ENCODE data around the gene RHOBTB3. TPM values are rescaled to one million over a fixed set of nuclear protein-coding genes. Genes with fewer than 3 reads are reported as not detected.

Gene RHOBTB3
- total and polyA plus RNA-seq, 2 donors from 2014 or later, result 22.5 to 54.5 TPM

DNA sequence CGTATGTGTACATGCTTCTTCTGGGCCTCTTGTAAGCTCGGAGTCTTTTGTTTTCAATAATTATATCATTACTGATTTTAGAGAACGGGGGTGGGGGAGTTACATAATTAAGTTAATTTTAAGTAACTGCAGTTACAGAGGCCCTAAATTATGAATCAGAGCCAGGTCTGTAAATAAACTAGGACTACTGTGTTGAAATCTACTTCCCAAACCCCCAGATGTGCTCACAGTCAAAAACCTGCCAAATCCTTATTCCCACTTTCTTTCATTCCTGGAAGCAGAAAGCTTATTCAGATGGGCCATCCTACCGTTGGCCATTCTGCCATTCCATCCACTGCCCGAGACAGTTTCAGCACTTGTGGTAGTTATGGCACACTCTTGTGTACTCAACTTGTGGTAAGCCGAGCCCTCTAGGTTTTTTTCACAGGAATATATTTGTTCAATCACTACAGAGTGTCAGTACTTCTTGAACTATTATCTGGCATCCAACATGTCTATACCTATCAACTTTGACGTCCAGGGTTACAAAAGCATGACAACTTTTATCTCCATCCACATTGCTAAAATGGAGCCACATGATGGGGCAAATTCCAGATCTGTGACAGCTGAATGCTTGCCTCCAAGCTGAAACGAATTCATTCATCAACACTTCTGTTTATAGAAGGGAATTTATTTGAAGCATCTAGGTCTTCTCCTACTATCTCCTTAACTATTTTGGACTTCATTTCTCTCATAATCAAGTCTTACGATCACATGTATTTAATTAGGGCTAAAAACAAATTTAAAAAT is 53.6 kb downstream of the RHOBTB3 start:
- H3K36me3 ChIP-seq (ENCODE audit: control insufficient read depth in 2 of 3, insufficient read depth in 3 of 3, low read length in 3 of 3), result no peaks in the 10 kb centered on the region
- FAIRE-seq (no peak), DNase-seq (no peak)
- intact Hi-C loops (cut with DNase I), result loop anchor here (5.0 kb wide), 1 partner anchor 63 kb away; no protein-coding TSS in a partner anchor
- H3K9me3 ChIP-seq (ENCODE audit: control insufficient read depth in 2 of 3, insufficient read depth in 1 of 3, low read length in 3 of 3), result no peaks in the 10 kb centered on the region
- H3K4me3 ChIP-seq (ENCODE audit: low read length in 3 of 3), result no peak overlapping the region
- TF ChIP-seq, protein P1, sequence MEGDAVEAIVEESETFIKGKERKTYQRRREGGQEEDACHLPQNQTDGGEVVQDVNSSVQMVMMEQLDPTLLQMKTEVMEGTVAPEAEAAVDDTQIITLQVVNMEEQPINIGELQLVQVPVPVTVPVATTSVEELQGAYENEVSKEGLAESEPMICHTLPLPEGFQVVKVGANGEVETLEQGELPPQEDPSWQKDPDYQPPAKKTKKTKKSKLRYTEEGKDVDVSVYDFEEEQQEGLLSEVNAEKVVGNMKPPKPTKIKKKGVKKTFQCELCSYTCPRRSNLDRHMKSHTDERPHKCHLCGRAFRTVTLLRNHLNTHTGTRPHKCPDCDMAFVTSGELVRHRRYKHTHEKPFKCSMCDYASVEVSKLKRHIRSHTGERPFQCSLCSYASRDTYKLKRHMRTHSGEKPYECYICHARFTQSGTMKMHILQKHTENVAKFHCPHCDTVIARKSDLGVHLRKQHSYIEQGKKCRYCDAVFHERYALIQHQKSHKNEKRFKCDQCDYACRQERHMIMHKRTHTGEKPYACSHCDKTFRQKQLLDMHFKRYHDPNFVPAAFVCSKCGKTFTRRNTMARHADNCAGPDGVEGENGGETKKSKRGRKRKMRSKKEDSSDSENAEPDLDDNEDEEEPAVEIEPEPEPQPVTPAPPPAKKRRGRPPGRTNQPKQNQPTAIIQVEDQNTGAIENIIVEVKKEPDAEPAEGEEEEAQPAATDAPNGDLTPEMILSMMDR (IDR thresholded peaks at IDR 0.05; ENCODE audit: borderline replicate concordance, extremely low read depth, insufficient read depth), result no peak
- peaks cover 0 to 13% (median 2%) of the 10 kb centered on the region in 3 donors for H3K4me1 ChIP-seq (ENCODE audit: control insufficient read depth in 2 of 3, insufficient read depth in 2 of 3, low read depth in 1 of 3, low read length in 3 of 3)
- no peak overlapping the region for H3K9ac ChIP-seq (ENCODE audit: low read length in 3 of 3)
- H3K27me3 ChIP-seq (ENCODE audit: control insufficient read depth, insufficient read depth, low read length), result no peaks in the 10 kb centered on the region
- H3K27ac ChIP-seq (ENCODE audit: low read depth in 2 of 2, low read length in 2 of 2), result no peak overlapping the region

DNA sequence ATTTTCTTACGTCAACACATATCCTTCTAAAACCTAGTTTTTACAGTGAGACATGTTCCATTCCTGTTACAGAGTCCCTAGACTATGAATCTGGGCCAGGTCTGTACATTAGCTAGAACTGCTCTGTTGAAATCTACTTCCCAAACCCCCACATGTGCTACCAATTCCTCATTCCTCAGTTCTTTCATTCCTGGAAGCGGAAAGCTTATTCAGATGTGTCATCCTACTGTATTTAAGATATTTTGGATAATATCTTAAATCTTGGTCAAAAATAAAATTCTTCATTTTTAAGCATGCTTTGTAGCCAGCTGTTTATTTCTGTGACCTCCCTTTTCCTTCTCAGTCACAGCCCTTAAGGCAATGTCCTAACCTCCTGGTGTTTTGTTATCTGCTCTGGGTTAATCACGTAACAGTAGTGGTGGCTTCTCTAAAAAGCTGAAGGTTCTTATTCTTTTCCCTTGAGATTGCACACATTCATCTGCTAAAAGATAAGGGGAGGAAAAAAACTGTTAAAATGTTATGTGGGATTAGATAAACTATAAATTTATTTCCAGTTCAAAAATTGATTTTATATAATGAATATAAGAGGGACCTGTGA is 55.8 kb downstream of the RHOBTB3 start:
- FAIRE-seq, result no peak
- Histone ChIP-seq H3K27me3 (ENCODE audit: control insufficient read depth, insufficient read depth, low read length) (no peaks in the 10 kb centered on the region), H3K4me3 (ENCODE audit: low read length in 3 of 3) (no peak overlapping the region), H3K4me1 (ENCODE audit: control insufficient read depth in 2 of 3, insufficient read depth in 2 of 3, low read depth in 1 of 3, low read length in 3 of 3) (no peaks in the 10 kb centered on the region), H3K27ac (ENCODE audit: low read depth in 2 of 2, low read length in 2 of 2) (no peak overlapping the region), H3K9ac (ENCODE audit: low read length in 3 of 3) (no peak overlapping the region), H3K36me3 (ENCODE audit: control insufficient read depth in 2 of 3, insufficient read depth in 3 of 3, low read length in 3 of 3) (no peaks in the 10 kb centered on the region), H3K9me3 (ENCODE audit: control insufficient read depth in 2 of 3, insufficient read depth in 1 of 3, low read length in 3 of 3) (no peaks in the 10 kb centered on the region)
- intact Hi-C loops (cut with DNase I), result loop anchor here (5.0 kb wide), 1 partner anchor 60 kb away; no protein-coding TSS in a partner anchor
- TF ChIP-seq, protein P1 (IDR thresholded peaks at IDR 0.05; ENCODE audit: borderline replicate concordance, extremely low read depth, insufficient read depth), result no peak
- DNase-seq, result no peak

DNA sequence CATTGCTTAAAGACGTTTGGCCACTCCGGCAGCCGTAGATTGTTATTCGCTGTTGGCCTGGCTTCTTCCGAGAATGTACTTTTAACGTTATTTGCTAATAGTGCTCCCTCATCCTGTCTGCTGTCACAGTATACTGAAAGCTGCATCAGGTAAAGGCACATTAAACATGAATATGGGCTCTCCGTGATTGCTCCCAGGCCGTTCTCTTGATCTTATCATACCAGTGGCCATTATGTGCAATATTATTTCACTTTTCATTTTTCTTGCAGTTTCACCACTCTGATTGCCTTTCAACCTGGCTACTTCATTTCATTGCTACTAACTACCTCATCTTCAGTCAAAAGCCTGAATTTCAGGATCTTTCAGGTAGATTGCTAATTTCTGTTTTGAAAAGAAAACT is 57.4 kb downstream of the RHOBTB3 start:
- Histone ChIP-seq H3K36me3 (ENCODE audit: control insufficient read depth in 2 of 3, insufficient read depth in 3 of 3, low read length in 3 of 3) (no peaks in the 10 kb centered on the region), H3K9me3 (ENCODE audit: control insufficient read depth in 2 of 3, insufficient read depth in 1 of 3, low read length in 3 of 3) (no peaks in the 10 kb centered on the region), H3K27me3 (ENCODE audit: control insufficient read depth, insufficient read depth, low read length) (no peaks in the 10 kb centered on the region), H3K4me1 (ENCODE audit: control insufficient read depth in 2 of 3, insufficient read depth in 2 of 3, low read depth in 1 of 3, low read length in 3 of 3) (no peaks in the 10 kb centered on the region), H3K27ac (ENCODE audit: low read depth in 2 of 2, low read length in 2 of 2) (no peak overlapping the region), H3K9ac (ENCODE audit: low read length in 3 of 3) (no peak overlapping the region), H3K4me3 (ENCODE audit: low read length in 3 of 3) (no peak overlapping the region)
- no peak for FAIRE-seq
- TF ChIP-seq, protein P1 (IDR thresholded peaks at IDR 0.05; ENCODE audit: borderline replicate concordance, extremely low read depth, insufficient read depth), result no peak
- DNase-seq, result no peak
- intact Hi-C loops (cut with DNase I), result loop anchor here (5.0 kb wide), 1 partner anchor 59 kb away; no protein-coding TSS in a partner anchor
